Esophagus squamous epithelium (tissue), 4 donors: ENCODE measurements around the gene DACT3.

Experiments used
- CTCF ChIP-seq, 6 experiments: fragments of 450-650 bp in 4 of 6; fragments of 200-600 bp in 2 of 6; sonication (generic) in 2 of 6; IDR thresholded peaks; one replicate each; pipeline ENCODE4 v1.5.1; 2016 to 2019; ENCODE audit warnings: antibody characterized with exemption in 6 of 6, mild to moderate bottlenecking in 4 of 6, moderate library complexity in 4 of 6
- POLR2A ChIP-seq, 4 donors: fragments of 450-650 bp; IDR thresholded peaks; one replicate each; pipeline ENCODE4 v1.6.1; 2017; ENCODE audit warnings: antibody characterized with exemption in 4 of 4, mild to moderate bottlenecking in 4 of 4, moderate library complexity in 3 of 4

DNA sequence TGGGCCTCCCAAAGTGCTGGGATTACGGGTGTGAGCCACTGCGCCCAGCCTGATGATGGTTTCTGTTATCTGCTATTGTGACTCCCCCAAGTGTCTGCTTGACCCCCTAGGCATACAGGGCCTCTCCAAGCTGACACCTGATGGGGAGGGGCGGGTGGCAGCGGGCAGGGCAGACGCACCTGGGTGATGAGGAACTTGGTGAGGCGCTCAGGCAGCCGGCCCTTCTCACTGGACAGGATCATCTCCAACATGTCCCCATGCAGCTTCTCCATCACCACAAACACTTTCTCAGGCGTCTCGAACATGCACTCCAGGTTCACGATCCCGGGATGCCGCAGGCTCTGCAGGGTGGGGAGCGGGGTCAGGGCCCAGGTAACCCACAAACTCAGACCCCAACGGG, 28.4 kb upstream of the DACT3 start:
- TF ChIP-seq POLR2A (IDR thresholded peaks at IDR 0.05) (no peak), CTCF (IDR thresholded peaks at IDR 0.05) (no peak)
